ENCODE measurements around the gene ENO1. TPM values are rescaled to one million over a fixed set of nuclear protein-coding genes. Genes with fewer than 3 reads are reported as not detected.
"Not testable (repeated sequence)": the region's sequence is repeated elsewhere in the genome, so short reads cannot be mapped to it uniquely, and the experiment has no call there.

ENO1 gene
- total and polyA plus RNA-seq, 2 experiments from 2014 or later: 910 to 1,831 TPM

- TF ChIP-seq ETS1 (IDR thresholded peaks at IDR 0.05) (no peak), STAT1 (IDR thresholded peaks at IDR 0.05; ENCODE audit: unreplicated experiment) (no peak), NANOG (IDR thresholded peaks at IDR 0.05; ENCODE audit: borderline replicate concordance) (no peak), REST (IDR thresholded peaks at IDR 0.05; ENCODE audit: unreplicated experiment) (no peak), EZH2 (IDR thresholded peaks at IDR 0.05; ENCODE audit: low read depth, unreplicated experiment) (no peak), ZNF114 (CRISPR knock-in tag; IDR thresholded peaks at IDR 0.05) (no peak), ZNF331 (CRISPR knock-in tag; IDR thresholded peaks at IDR 0.05; ENCODE audit: low read depth) (no peak), CREB1 (CRISPR knock-in tag; IDR thresholded peaks at IDR 0.05; ENCODE audit: low read depth) (no peak), CTCF (conservative IDR thresholded peaks at IDR 0.05; ENCODE audit: low read depth in 2 of 2) (no peak), JUNB (IDR thresholded peaks at IDR 0.05; ENCODE audit: unreplicated experiment) (no peak)
These were observed 20.6 kb upstream of the ENO1 start (continued) for GRCh38 chr1:8899046-8899445.

GRCh38 chr1:8898418-8898817, 19.9 kb upstream of the ENO1 start:
- not testable (repeated sequence) for H3K27ac Mint-ChIP-seq; H3K4me1 ChIP-seq (ENCODE audit: insufficient read depth); H3K9me2 ChIP-seq (ENCODE audit: insufficient read depth); H3K27me3 ChIP-seq (ENCODE audit: insufficient read depth); H3K4me3 ChIP-seq; H3K4me2 ChIP-seq; H4K20me1 ChIP-seq (replicated peaks; ENCODE audit: insufficient read depth); H3K27ac ChIP-seq (ENCODE audit: low read depth); H3K27me3 Mint-ChIP-seq (ENCODE audit: insufficient read depth, low read depth, poor library complexity); ATAC-seq; H3K79me2 ChIP-seq (replicated peaks; ENCODE audit: insufficient read depth); DNase-seq (ENCODE audit: low spot score); H3K9me3 Mint-ChIP-seq; H3K4me1 Mint-ChIP-seq; H2AFZ ChIP-seq; H3F3A ChIP-seq (replicated peaks; ENCODE audit: low read depth); H3K36me3 Mint-ChIP-seq (ENCODE audit: low read depth); H3K36me3 ChIP-seq (ENCODE audit: insufficient read depth); H3K4me3 Mint-ChIP-seq

GRCh38 chr1:8897505-8897904, 19.0 kb upstream of the ENO1 start:
- not testable (repeated sequence) for H3K27ac ChIP-seq (ENCODE audit: low read depth); H4K20me1 ChIP-seq (replicated peaks; ENCODE audit: insufficient read depth); H2AFZ ChIP-seq; H3K27ac Mint-ChIP-seq; H3K4me1 ChIP-seq (ENCODE audit: insufficient read depth); H3K79me2 ChIP-seq (replicated peaks; ENCODE audit: insufficient read depth); H3K9me2 ChIP-seq (ENCODE audit: insufficient read depth); H3K4me3 Mint-ChIP-seq; H3K36me3 Mint-ChIP-seq (ENCODE audit: low read depth); H3K9me3 Mint-ChIP-seq; H3K27me3 Mint-ChIP-seq (ENCODE audit: insufficient read depth, low read depth, poor library complexity); DNase-seq (ENCODE audit: low spot score); H3F3A ChIP-seq (replicated peaks; ENCODE audit: low read depth); H3K27me3 ChIP-seq (ENCODE audit: insufficient read depth); H3K36me3 ChIP-seq (ENCODE audit: insufficient read depth); H3K4me2 ChIP-seq; H3K4me1 Mint-ChIP-seq; ATAC-seq; H3K4me3 ChIP-seq

GRCh38 chr1:8896775-8897174, 18.3 kb upstream of the ENO1 start:
- not testable (repeated sequence) for H2AFZ ChIP-seq; H3K27ac ChIP-seq (ENCODE audit: low read depth); H3F3A ChIP-seq (replicated peaks; ENCODE audit: low read depth); H3K4me3 ChIP-seq; H3K36me3 Mint-ChIP-seq (ENCODE audit: low read depth); H3K27ac Mint-ChIP-seq; H3K4me3 Mint-ChIP-seq; H3K27me3 ChIP-seq (ENCODE audit: insufficient read depth); H3K4me2 ChIP-seq; H3K36me3 ChIP-seq (ENCODE audit: insufficient read depth); ATAC-seq; H3K9me2 ChIP-seq (ENCODE audit: insufficient read depth); H3K4me1 ChIP-seq (ENCODE audit: insufficient read depth); H3K9me3 Mint-ChIP-seq; H4K20me1 ChIP-seq (replicated peaks; ENCODE audit: insufficient read depth); H3K4me1 Mint-ChIP-seq; DNase-seq (ENCODE audit: low spot score); H3K79me2 ChIP-seq (replicated peaks; ENCODE audit: insufficient read depth); H3K27me3 Mint-ChIP-seq (ENCODE audit: insufficient read depth, low read depth, poor library complexity)
